DMS153 treated with DMSO at 0.1 percent for 48 hours (cell line): ENCODE data around the gene SHISAL2B.
A peak's percentile ranks its signal among the peaks of the same experiment; 100 is the strongest.
"Not testable (repeated sequence)": the region's sequence is repeated elsewhere in the genome, so short reads cannot be mapped to it uniquely, and the experiment has no call there.

Experiments used
- DNase-seq: peaks from one replicate; lab custom pipeline; 2025; ENCODE audit not compliant: unreplicated experiment; lab: John Stamatoyannopoulos, UW

Gene SHISAL2B

GRCh38 chr5:64690417-64691151 lies at the start of gene SHISAL2B:
Gene SHISAL2B (plus strand): TSS chr5:64690503. CDS start chr5:64690624, 121 bp downstream.
- DNase-seq = peak; percentile 19

- DNase-seq = no peak
These were observed 45.5 kb upstream of the SHISAL2B start for GRCh38 chr5:64644831-64645230.

DNA sequence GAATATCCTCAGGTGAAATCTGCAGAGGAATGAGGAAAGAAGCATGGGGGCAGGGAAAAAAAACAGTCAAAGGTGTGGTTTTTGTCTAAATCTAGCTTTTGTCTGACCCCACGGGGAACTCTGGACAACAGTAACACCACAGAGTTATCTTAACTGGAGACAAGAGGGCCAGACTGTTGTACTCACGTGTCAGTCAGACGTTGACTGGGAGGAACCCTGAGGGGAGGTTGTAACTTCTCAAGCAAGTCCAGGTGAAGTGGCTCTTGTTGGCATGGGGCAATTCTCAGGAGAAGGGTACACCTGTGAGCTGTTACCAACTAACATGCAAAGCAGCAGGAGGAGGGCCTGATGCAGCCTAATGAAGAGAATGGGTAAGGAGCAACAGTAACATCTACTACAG lies 44.1 kb upstream of the SHISAL2B start:
- no peak for DNase-seq

DNA sequence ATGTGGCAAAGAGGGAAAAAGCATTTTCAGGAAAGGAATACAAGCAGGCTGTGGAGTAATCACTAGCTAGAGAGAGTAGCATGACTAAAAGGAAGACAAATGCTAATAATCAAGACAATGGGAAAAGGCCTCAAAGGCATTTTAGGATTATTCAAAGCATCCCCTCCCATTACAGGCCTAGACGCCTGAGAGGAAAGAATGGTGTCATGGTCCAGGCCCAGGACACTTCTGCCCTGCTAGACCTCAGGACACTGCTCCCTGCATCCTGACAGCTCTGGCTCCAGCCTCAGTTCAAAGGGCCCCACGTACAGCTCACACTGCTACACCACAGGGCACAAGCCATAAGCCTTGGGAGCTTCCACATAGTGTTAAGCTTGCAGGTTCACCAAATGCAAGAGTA lies 40.8 kb upstream of the SHISAL2B start:
- no peak for DNase-seq

DNA sequence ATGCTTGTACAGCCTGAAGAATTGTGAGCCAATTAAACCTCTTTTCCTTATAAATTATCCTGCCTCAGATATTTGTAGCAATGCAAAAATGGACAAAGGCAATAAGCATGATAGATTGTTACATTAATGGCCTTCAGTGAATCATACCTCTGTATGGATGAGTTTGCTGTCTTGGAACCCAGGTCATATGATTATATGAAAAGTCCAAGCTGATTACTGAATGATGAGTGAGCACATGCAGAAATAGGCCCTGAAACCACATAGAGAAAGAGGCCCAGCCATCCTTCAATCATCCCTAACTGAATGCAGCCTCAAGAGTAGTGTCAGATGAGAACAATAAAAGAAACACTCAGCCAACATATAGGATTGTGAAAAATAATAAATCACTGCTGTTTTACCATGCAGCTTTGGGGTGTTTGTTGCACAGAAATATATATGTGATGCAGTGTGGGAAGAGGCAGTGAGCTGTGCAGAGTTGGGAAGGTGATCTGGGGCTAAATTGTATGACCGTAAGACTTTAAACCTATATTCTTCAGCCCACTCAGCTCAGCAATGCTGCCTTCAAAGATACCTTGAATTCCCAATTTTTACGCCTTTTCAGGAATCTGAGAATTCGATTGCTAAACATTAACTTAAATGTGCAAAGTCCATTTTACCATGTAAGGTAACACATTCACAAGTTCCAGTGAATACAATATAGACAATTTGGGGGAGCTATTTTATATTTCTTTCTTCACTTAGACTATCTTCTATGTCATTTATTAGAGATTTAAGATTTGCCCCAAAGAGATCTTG lies 36.3 kb upstream of the SHISAL2B start:
- no peak for DNase-seq

- no peak for DNase-seq
These were observed 35.8 kb upstream of the SHISAL2B start for GRCh38 chr5:64654561-64654938.

- no peak for DNase-seq
These were observed 34.7 kb upstream of the SHISAL2B start for GRCh38 chr5:64655596-64655995.

DNA sequence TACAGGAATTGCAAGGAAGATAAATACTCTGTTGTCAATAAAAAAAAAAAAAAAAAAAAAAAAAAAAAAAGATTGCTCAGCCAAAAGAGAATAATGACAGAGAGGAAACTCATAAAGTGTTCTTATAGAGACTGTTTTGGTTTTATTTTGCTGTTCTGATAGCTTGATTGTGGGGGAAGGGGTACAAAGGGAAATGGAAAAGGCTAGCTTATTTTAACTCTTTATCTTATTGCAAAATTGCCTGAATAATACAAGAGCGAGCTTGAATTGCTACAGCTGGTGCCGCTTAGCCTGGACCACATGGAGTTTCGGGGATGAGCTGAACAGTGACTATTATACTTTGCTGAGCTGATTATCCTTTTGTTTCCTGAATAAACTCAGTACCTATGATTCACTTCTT lies 31.0 kb upstream of the SHISAL2B start:
- DNase-seq = no peak

GRCh38 chr5:64663181-64663580 lies 27.1 kb upstream of the SHISAL2B start:
- DNase-seq = not testable (repeated sequence)

- DNase-seq = no peak
These were observed 25.1 kb upstream of the SHISAL2B start for GRCh38 chr5:64665243-64665642.

GRCh38 chr5:64666078-64666477 lies 24.2 kb upstream of the SHISAL2B start:
- DNase-seq = no peak

- DNase-seq = no peak
These were observed 23.2 kb upstream of the SHISAL2B start for GRCh38 chr5:64667068-64667467.

DNA sequence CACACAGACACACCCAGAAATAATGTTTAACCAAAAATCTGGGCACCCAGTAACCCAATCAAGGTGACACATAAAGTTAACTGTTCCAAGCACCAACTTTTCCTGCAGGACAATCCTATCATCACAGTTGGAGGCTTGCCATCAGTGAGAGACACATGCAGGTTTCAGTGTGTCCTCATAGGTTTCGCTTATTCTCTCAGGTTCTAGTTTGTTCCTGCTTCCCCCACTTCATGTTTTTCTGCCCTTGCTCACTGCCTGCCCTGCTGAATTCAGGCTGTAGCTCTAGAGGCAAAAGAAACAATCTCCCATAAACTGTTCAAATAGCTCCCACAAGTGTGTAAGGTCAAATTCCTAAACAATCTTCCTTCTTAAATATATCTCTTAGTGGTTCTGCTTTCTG lies 20.0 kb upstream of the SHISAL2B start:
- no peak for DNase-seq

DNA sequence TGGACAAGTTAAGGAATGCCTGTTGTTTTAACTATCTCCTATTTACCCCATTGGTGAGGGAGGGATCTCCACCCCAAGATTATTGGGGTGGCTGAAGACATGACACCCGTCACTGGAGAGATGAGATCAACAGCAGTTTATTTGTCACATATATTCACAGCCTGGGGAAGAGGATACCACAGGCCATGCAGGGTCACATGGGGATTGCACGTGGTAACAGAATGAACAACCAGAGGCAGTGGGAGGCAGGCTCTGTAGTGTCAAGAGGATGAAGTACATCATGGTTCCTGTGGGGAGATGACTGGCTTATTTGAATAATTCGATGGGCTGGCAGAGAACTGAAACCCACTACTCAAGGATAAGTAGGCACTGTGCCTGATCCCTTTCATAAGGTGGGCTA lies 18.6 kb upstream of the SHISAL2B start:
- DNase-seq = no peak

DNA sequence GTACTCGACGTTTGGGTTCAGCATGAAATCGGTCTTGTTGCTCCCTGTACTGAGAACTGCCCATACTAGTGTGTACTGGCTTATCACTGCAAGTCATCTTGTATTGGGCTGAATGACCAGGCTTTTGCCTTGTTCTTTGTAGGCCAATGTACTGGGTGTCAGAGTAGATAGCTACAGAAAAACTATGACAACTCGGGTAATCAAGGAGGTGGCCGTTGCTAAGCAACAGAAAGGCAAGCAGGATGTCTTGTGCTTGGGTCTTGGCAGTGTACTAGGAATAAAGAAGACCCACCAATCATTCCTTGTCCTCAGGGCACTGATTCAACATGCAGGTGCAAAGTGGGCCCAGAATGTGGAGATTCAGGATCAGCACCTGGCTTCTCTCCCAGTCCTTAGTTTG lies 11.9 kb upstream of the SHISAL2B start:
- DNase-seq = no peak

GRCh38 chr5:64680289-64680688 lies 10.0 kb upstream of the SHISAL2B start:
- DNase-seq = no peak

GRCh38 chr5:64682608-64683007 lies 7.7 kb upstream of the SHISAL2B start:
- DNase-seq = no peak

DNA sequence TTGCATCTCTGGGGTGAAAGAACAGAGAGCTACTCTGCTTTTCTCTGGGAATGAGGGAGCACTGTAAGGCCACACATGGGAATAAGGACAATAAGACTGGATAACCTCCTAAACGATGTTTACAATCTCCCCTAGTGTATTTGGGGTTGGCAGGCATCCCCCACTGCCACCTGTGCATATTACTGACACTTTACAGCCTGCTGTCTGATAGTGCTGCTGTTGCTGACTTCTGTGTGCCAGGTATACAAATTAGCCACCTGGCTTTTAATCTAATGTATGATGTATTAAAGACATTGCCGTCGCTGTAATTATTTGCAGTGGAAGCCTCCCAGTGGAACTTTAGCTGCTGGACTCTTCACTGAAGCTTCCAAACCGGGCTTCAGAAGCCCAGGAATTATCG lies 4.4 kb upstream of the SHISAL2B start:
- DNase-seq = no peak

DNA sequence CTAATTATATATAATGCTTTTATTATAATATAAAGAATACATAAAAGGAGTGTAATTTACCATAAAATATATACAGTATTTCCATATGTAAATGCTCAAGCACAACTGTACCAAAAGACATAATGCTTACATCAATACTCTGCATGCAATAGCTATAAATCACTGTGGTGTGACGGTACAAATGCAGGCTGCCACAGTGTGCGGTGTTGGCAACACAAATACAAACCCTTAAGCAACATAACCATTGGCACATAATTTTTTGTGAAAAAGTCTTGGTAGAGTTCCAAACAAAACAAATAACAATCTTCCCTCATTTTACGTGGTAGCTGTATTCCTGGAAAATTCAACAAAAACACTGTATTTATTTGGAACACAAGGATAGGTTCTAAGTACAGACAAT lies 1.9 kb upstream of the SHISAL2B start:
- DNase-seq = no peak

DNA sequence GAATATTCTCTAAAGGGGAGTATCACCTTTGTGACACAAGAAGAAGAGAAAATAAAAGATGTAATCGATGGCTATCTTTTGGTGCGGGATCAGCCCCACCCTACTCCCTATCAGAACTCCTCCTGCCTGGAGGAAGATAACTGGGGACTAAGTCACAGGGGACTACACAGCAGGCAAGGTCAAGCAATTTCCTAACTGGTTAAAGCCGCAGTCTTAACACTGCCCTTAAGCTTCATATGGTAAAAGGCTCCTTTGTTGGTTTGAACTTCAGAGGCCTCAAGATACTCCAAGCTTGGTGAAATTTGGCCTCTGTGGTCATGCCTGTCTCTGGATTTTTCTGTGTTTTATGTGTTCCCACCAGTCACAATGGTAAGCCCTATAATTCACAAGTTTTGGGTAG lies 1.3 kb upstream of the SHISAL2B start:
- no peak for DNase-seq

- no peak for DNase-seq
These were observed 243 bp upstream of the SHISAL2B start for GRCh38 chr5:64690104-64690416.

DNA sequence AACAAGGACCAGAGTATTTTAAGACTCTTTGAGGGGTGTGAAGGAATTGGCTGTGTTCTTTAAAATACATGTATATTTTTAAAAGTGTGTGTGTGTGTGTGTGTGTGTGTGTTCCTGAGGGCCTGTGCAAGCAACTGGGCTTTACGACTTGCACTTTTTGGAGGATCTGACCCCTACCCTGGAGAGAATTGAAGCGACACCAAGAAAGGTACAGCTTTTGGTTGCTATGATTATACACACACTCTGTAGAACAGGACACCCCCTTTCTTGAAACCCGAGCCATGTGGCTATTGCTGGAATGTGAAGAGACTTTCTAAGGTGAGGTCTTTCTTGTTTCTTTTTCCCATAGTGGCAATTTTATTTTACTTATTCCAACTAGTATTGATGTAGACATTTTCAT lies 988 bp downstream of the SHISAL2B start:
- DNase-seq = no peak

DNA sequence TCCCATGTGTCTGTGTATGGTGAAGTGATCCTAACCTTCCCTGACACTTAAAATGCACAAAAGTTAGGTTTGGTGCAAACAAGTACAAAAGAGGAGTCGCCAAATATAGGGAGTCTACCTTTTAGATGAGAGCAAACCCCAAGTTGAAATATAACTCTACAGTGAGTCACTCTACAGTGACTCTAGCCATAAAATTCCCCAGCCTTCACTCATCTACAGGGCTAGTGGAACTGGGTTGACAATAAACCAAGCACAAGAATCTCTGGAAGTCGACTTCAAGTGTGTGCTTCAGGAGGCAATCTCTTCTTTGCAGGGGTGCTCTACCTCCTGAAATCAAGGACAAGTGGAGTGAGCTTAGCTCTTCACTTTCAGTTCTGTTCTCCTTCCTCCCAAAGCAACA lies 3.3 kb downstream of the SHISAL2B start:
- DNase-seq = no peak
